IPS DF 4.7 (cell line): ENCODE data around the gene SP2.

Experiments
- DNase-seq: peaks from one replicate; pipeline ENCODE4 v3.0.0-alpha.2; 2013; ENCODE audit warnings: low spot score; ENCODE audit errors: extremely low read depth

Gene SP2

GRCh38 chr17:47948706-47949196, 52.7 kb downstream of the SP2 start:
- DNase-seq: no peak

- no peak for DNase-seq
Observed at GRCh38 chr17:47949197-47949759, 53.2 kb downstream of the SP2 start.

GRCh38 chr17:47949946-47950345, 53.9 kb downstream of the SP2 start:
- DNase-seq: no peak

GRCh38 chr17:47950448-47950847, 54.4 kb downstream of the SP2 start:
- DNase-seq: no peak

GRCh38 chr17:47952171-47953021, 56.4 kb downstream of the SP2 start:
- DNase-seq: no peak

- no peak for DNase-seq
Observed at GRCh38 chr17:47953909-47954308, 57.9 kb downstream of the SP2 start.

GRCh38 chr17:47955497-47956461, 59.7 kb downstream of the SP2 start:
- no peak for DNase-seq

GRCh38 chr17:47956791-47957590, 61.0 kb downstream of the SP2 start:
- no peak for DNase-seq

- no peak for DNase-seq
Observed at GRCh38 chr17:47957591-47958490, 61.8 kb downstream of the SP2 start, which contains the start of gene PRR15L. Gene PRR15L (minus strand): TSS chr17:47957883. CDS start chr17:47953234, 4,649 bp downstream.

GRCh38 chr17:47959825-47960655, 64.0 kb downstream of the SP2 start:
- no peak for DNase-seq

- DNase-seq: no peak
Observed at GRCh38 chr17:47961406-47961805, 65.4 kb downstream of the SP2 start.

- no peak for DNase-seq
Observed at GRCh38 chr17:47962901-47963300, 66.9 kb downstream of the SP2 start.

- DNase-seq: no peak
Observed at GRCh38 chr17:47964856-47965255, 68.8 kb downstream of the SP2 start.

- no peak for DNase-seq
Observed at GRCh38 chr17:47966079-47966519, 70.1 kb downstream of the SP2 start.

- DNase-seq: no peak
Observed at GRCh38 chr17:47967607-47968252, 71.7 kb downstream of the SP2 start.

GRCh38 chr17:47968836-47969235, 72.8 kb downstream of the SP2 start:
- DNase-seq: no peak

GRCh38 chr17:47969930-47970724, 74.1 kb downstream of the SP2 start:
- DNase-seq: no peak
